K562 (cell line): ENCODE results near the gene APOBEC3F. TPM values are rescaled to one million over a fixed set of nuclear protein-coding genes. Genes with fewer than 3 reads are reported as not detected.

Experiments used
- ATAC-seq: fragments of 200-7000 bp; cut with Tn5 transposase; 3 replicates; pipeline ENCODE4 v1.9.1; 2020; ENCODE audit warnings: moderate library complexity
- BruUV-seq: library from RNA; stranded (reverse); fragments of 400-500 nt; replicated peaks from 2 replicates; lab custom pipeline; 2021; lab: Mats Ljungman, UMichigan
- CTCF ChIA-PET: fragments of 300-600 bp; formaldehyde crosslinking; extraction: SDS; loops from one replicate; lab custom pipeline; 2021; ENCODE audit warnings: low intra/inter-chr PET ratio; lab: Yijun Ruan, JAX
- POLR2A ChIA-PET: fragments of 300-600, 350-650 bp; sonication (Branson Sonifier 250); formaldehyde crosslinking; extraction: SDS; loops from one replicate; lab custom pipeline; 2021; ENCODE audit warnings: antibody characterized with exemption, inconsistent platforms; lab: Yijun Ruan, JAX
- DNase-seq, 4 experiments: peaks; one replicate each; pipeline versions ENCODE4 v3.0.0 to v3.0.0-alpha.2; 2011 to 2018; ENCODE audit warnings: low spot score in 3 of 4, mixed read lengths in 3 of 4; ENCODE audit errors: extremely low read depth in 1 of 4
- FAIRE-seq: peaks from 2 replicates; lab custom pipeline; 2011; peaks lifted over from hg19 to GRCh38; lab: Jason Lieb, UNC
- H2AFZ ChIP-seq: 2 replicates; pipeline ENCODE4 v1.6.0; 2011; ENCODE audit warnings: low read depth, low read length, control low read depth, inconsistent platforms
- H3K27ac ChIP-seq: fragments of 200-600 bp; 3 replicates; pipeline ENCODE4 v1.8.0; 2011; ENCODE audit warnings: low read depth, mild to moderate bottlenecking, control low read depth, inconsistent platforms, low read length, moderate library complexity, mixed read lengths; ENCODE audit errors: extremely low read depth
- H3K27me3 ChIP-seq, 2 experiments: fragments of 300-600 bp in 1 of 2; 2 replicates in 1 of 2; 3 replicates in 1 of 2; pipeline versions ENCODE4 v1.6.0 to v1.8.0; 2011; ENCODE audit warnings: inconsistent platforms in 2 of 2, low read length in 2 of 2, mild to moderate bottlenecking in 1 of 2, mixed read lengths in 1 of 2, moderate library complexity in 1 of 2; ENCODE audit not compliant: control insufficient read depth in 2 of 2, insufficient read depth in 2 of 2
- H3K36me3 ChIP-seq: fragments of 300-600 bp; 3 replicates; pipeline ENCODE4 v1.8.0; 2011; ENCODE audit warnings: mild to moderate bottlenecking, low read length, inconsistent platforms; ENCODE audit not compliant: control insufficient read depth, insufficient read depth
- H3K4me1 ChIP-seq, 2 experiments: fragments of 200-600 bp in 1 of 2; replicated peaks in 1 of 2; 2 replicates in 1 of 2; 3 replicates in 1 of 2; pipeline versions ENCODE4 v1.5.1 to v1.8.0; 2011; ENCODE audit warnings: inconsistent platforms in 2 of 2, low read length in 2 of 2, mild to moderate bottlenecking in 1 of 2, mixed read lengths in 1 of 2, moderate library complexity in 1 of 2; ENCODE audit not compliant: control insufficient read depth in 2 of 2, insufficient read depth in 2 of 2
- H3K4me2 ChIP-seq: 2 replicates; pipeline ENCODE4 v1.6.1; 2011; ENCODE audit warnings: low read length, control low read depth, inconsistent platforms, mixed read lengths; ENCODE audit not compliant: insufficient read depth
- H3K4me3 ChIP-seq: fragments of 200-600 bp; sonication (generic), shearing (Covaris generic); 2 replicates; pipeline ENCODE4 v1.5.1; 2016; ENCODE audit warnings: control low read depth, inconsistent platforms
- H3K79me2 ChIP-seq: fragments of 200-600 bp; 3 replicates; pipeline ENCODE4 v1.8.0; 2011; ENCODE audit warnings: low read length, inconsistent platforms; ENCODE audit not compliant: control insufficient read depth, insufficient read depth
- H3K9ac ChIP-seq, 2 experiments: 2 replicates each; pipeline versions ENCODE4 v1.6.0 to v1.6.1; 2011; ENCODE audit warnings: low read depth in 2 of 2, low read length in 2 of 2, control low read depth in 1 of 2, inconsistent platforms in 1 of 2, mild to moderate bottlenecking in 1 of 2, mixed read lengths in 1 of 2; ENCODE audit not compliant: insufficient read depth in 1 of 2
- H3K9me1 ChIP-seq: one replicate; pipeline ENCODE4 v1.6.0; 2011; ENCODE audit warnings: inconsistent platforms, mild to moderate bottlenecking, low read length, moderate library complexity; ENCODE audit not compliant: control insufficient read depth, insufficient read depth
- H3K9me3 ChIP-seq: replicated peaks from 2 replicates; pipeline ENCODE4 v1.5.1; 2011; ENCODE audit warnings: low read depth, low read length, inconsistent platforms; ENCODE audit not compliant: control insufficient read depth, insufficient read depth
- H4K20me1 ChIP-seq: replicated peaks from 2 replicates; pipeline ENCODE4 v1.6.1; 2011; ENCODE audit warnings: low read length, inconsistent platforms, mixed read lengths; ENCODE audit not compliant: control insufficient read depth, insufficient read depth
- CTBP1 ChIP-seq: fragments of 450-650 bp; IDR thresholded peaks from 2 replicates; pipeline ENCODE4 v1.6.1; 2016; ENCODE audit warnings: borderline replicate concordance
- KDM1A ChIP-seq, 2 experiments: fragments of 450-650 bp; IDR thresholded peaks; 2 replicates each; pipeline ENCODE4 v1.6.1; 2016; ENCODE audit warnings: mild to moderate bottlenecking in 2 of 2
- MAZ ChIP-seq, 2 experiments: fragments of 450-650 bp in 1 of 2; sonication (generic) in 1 of 2; formaldehyde crosslinking; IDR thresholded peaks in 1 of 2; conservative IDR thresholded peaks in 1 of 2; 2 replicates each; pipeline versions ENCODE4 v1.4.0 to v1.5.0; 2020; ENCODE audit warnings: mild to moderate bottlenecking in 1 of 2, missing genetic modification reagents in 1 of 2
- SMC3 ChIP-seq: conservative IDR thresholded peaks from 2 replicates; pipeline ENCODE4 v1.6.1; 2011; ENCODE audit warnings: low read depth, low read length, improper control_type of control experiment; ENCODE audit not compliant: insufficient read depth
- WGBS: fragments of 100-300 bp; shearing (Covaris generic); methylation state at CpG from one replicate; pipeline ENCODE4 v1.1.6; 2016; ENCODE audit warnings: low coverage, mixed read lengths; ENCODE audit not compliant: insufficient coverage; ENCODE audit errors: missing lambda C conversion rate; 5-methylcytosine and 5-hydroxymethylcytosine counted together
- in situ Hi-C: fragments of 300-500 bp; cut with MboI; formaldehyde crosslinking; loops from 4 replicates; pipeline ENCODE4 v1.15.0; 2018; ENCODE audit warnings: inconsistent platforms, mixed read lengths
- intact Hi-C: fragments of 100-400 bp; cut with micrococcal nuclease; formaldehyde crosslinking; loops from 2 replicates; pipeline ENCODE4 v1.14.2; 2022
- polyA plus RNA-seq, 8 experiments: library from polyadenylated mRNA; depleted of rRNA in 4 of 8; stranded (reverse) in 5 of 8; unstranded in 3 of 8; fragments of >200 nt; fragmentation: Nextera tagmentation in 2 of 8; fragmentation: Illumina TruSeq in 1 of 8; extraction: Ambion mirVana in 2 of 8; extraction: Trizol in 1 of 8; gene quantifications; 2 replicates each; pipeline versions ENCODE4 v1.2.1 to v1.2.3, GENCODE V29; 2011 to 2014; ENCODE audit warnings: inconsistent platforms in 1 of 8, missing spikeins in 1 of 8
- total RNA-seq, 7 experiments: library from RNA; depleted of rRNA in 6 of 7; stranded (reverse); fragments of >200 nt in 6 of 7; fragmentation: Illumina TruSeq in 2 of 7; extraction: Trizol in 2 of 7; gene quantifications; 2 replicates each; pipeline versions ENCODE4 v1.2.1 to v1.2.3, GENCODE V29; 2011 to 2021; ENCODE audit warnings: low replicate concordance in 1 of 7
- TF ChIP-seq, protein P1 (sequence below): fragments of 200-800 bp; sonication (Bioruptor generic); IDR thresholded peaks from 2 replicates; pipeline ENCODE4 v1.6.1; 2017; ENCODE audit warnings: missing genetic modification characterization, missing compliant biosample characterization
- TF ChIP-seq, protein P2 (sequence below): fragments of 450-650 bp; IDR thresholded peaks from 2 replicates; pipeline ENCODE4 v1.6.1; 2017; ENCODE audit warnings: antibody characterized with exemption
- TF ChIP-seq, protein P3 (sequence below), 2 experiments: fragments of 450-650 bp; formaldehyde crosslinking in 1 of 2; IDR thresholded peaks; 2 replicates each; pipeline versions ENCODE4 v1.4.0 to v1.6.1; 2014 to 2020; ENCODE audit warnings: mild to moderate bottlenecking in 2 of 2, borderline replicate concordance in 1 of 2, low read depth in 1 of 2

Gene APOBEC3F
- total and polyA plus RNA-seq, 9 of the 15 experiments (the other 6 are each of a cell fraction or from before 2014, with no cell fraction given) = 1.1 to 3.3 (median 1.9) TPM

DNA sequence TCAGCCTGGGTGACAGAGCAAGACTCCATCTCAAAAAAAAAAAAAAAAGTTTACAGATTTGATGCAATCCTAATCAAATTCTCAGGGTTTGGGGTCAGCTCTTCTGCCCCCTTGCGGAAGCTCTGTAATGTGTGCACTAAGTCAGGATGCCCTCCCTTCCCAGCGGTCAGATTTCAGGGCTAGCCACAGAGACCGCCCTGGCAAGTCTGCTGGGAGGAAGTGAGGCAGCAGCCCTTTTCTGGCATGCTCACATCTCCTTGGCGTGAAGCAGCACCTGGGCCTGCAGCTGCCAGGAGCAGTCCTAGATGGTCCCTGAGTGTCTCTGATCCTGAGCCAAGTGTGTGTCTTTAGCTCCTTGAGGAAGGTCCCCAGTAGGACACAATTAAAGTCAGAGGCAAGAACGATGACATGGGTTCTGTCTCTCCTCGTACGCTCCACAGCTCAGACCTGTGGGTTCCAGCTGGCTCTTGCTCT lies 37.5 kb upstream of the APOBEC3F start:
- peaks cover 0 to 9% of the 10 kb centered on the region in 2 experiments; a peak in 1 of 5 replicates for H3K27me3 ChIP-seq
- intact Hi-C loops = loop anchor here (1.0 to 10.0 kb wide), 3 partner anchors 30 to 238 kb away; no protein-coding TSS in a partner anchor
- POLR2A ChIA-PET = interaction anchor here (1.0 to 1.2 kb wide), 2 partner anchors 125 to 134 kb away, joined by 4 to 5 read pairs; no protein-coding TSS in a partner anchor
- 0 out of 2 replicates have a peak, but pooled peaks cover 3% of the 10 kb centered on the region for H4K20me1 ChIP-seq
- no peak overlapping the region for H3K27ac ChIP-seq
- H3K9me1 ChIP-seq = no peaks in the 10 kb centered on the region
- peak overlapping the region; percentile 66; the same call in 1 of the 2 replicates for H2AFZ ChIP-seq
- no peaks in the 10 kb centered on the region for H3K9me3 ChIP-seq
- ATAC-seq (peak; percentile 95), FAIRE-seq (peak; percentile 92), DNase-seq (peak; percentile 61 to 72 (median 64))
- in situ Hi-C loops = loop anchor here (10.0 to 25.0 kb wide), 2 partner anchors 238 to 941 kb away; partner anchors contain the start of gene PICK1
- no peak overlapping the region for H3K4me3 ChIP-seq
- no peaks in the 10 kb centered on the region for H3K36me3 ChIP-seq
- no peak overlapping the region for H3K4me2 ChIP-seq
- H3K79me2 ChIP-seq = no peaks in the 10 kb centered on the region
- H3K4me1 ChIP-seq = no peaks in the 10 kb centered on the region; a peak in 1 of 5 replicates
- H3K9ac ChIP-seq = 0 out of 4 replicates have a peak overlapping the region, but pooled peaks of 1 of the 2 experiments have one; percentile 28
- BruUV-seq = no TSS peak
- CTCF ChIA-PET = interaction anchor here (0.6 to 1.0 kb wide), 6 partner anchors 31 to 213 kb away, joined by 3 to 6 read pairs (median 4); no protein-coding TSS in a partner anchor
- WGBS = 2% methylated on average over 7 of the region's 7 CpGs
- TF ChIP-seq CTBP1 = peak; percentile 28; the same call in 1 of the 2 replicates
- peak in 1 of 2 experiments; percentile 42; a peak in 1 of 4 replicates for TF ChIP-seq KDM1A (IDR thresholded peaks at IDR 0.05)
- 0 out of 4 replicates have a peak, but pooled peaks of 1 of the 2 experiments have one; percentile 24 for TF ChIP-seq MAZ (CRISPR knock-in tag; conservative IDR thresholded peaks at IDR 0.05 in 1 of 2, IDR thresholded peaks at IDR 0.05 in 1 of 2)
- peak; percentile 48 for TF ChIP-seq SMC3
- TF ChIP-seq, protein P1, sequence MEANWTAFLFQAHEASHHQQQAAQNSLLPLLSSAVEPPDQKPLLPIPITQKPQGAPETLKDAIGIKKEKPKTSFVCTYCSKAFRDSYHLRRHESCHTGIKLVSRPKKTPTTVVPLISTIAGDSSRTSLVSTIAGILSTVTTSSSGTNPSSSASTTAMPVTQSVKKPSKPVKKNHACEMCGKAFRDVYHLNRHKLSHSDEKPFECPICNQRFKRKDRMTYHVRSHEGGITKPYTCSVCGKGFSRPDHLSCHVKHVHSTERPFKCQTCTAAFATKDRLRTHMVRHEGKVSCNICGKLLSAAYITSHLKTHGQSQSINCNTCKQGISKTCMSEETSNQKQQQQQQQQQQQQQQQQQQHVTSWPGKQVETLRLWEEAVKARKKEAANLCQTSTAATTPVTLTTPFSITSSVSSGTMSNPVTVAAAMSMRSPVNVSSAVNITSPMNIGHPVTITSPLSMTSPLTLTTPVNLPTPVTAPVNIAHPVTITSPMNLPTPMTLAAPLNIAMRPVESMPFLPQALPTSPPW = peak; percentile 48
- TF ChIP-seq, protein P2, sequence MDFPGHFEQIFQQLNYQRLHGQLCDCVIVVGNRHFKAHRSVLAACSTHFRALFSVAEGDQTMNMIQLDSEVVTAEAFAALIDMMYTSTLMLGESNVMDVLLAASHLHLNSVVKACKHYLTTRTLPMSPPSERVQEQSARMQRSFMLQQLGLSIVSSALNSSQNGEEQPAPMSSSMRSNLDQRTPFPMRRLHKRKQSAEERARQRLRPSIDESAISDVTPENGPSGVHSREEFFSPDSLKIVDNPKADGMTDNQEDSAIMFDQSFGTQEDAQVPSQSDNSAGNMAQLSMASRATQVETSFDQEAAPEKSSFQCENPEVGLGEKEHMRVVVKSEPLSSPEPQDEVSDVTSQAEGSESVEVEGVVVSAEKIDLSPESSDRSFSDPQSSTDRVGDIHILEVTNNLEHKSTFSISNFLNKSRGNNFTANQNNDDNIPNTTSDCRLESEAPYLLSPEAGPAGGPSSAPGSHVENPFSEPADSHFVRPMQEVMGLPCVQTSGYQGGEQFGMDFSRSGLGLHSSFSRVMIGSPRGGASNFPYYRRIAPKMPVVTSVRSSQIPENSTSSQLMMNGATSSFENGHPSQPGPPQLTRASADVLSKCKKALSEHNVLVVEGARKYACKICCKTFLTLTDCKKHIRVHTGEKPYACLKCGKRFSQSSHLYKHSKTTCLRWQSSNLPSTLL = no peak
- TF ChIP-seq, protein P3, sequence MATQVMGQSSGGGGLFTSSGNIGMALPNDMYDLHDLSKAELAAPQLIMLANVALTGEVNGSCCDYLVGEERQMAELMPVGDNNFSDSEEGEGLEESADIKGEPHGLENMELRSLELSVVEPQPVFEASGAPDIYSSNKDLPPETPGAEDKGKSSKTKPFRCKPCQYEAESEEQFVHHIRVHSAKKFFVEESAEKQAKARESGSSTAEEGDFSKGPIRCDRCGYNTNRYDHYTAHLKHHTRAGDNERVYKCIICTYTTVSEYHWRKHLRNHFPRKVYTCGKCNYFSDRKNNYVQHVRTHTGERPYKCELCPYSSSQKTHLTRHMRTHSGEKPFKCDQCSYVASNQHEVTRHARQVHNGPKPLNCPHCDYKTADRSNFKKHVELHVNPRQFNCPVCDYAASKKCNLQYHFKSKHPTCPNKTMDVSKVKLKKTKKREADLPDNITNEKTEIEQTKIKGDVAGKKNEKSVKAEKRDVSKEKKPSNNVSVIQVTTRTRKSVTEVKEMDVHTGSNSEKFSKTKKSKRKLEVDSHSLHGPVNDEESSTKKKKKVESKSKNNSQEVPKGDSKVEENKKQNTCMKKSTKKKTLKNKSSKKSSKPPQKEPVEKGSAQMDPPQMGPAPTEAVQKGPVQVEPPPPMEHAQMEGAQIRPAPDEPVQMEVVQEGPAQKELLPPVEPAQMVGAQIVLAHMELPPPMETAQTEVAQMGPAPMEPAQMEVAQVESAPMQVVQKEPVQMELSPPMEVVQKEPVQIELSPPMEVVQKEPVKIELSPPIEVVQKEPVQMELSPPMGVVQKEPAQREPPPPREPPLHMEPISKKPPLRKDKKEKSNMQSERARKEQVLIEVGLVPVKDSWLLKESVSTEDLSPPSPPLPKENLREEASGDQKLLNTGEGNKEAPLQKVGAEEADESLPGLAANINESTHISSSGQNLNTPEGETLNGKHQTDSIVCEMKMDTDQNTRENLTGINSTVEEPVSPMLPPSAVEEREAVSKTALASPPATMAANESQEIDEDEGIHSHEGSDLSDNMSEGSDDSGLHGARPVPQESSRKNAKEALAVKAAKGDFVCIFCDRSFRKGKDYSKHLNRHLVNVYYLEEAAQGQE (IDR thresholded peaks at IDR 0.05; ENCODE audit: borderline replicate concordance) = peak; percentile 76; the same call in 1 of the 2 replicates
- TF ChIP-seq, protein P3 (CRISPR knock-in tag; IDR thresholded peaks at IDR 0.05; ENCODE audit: low read depth) = no peak
